Body of pancreas (tissue), 4 donors: Measurements from ENCODE around the gene SLC4A4. TPM values are rescaled to one million over a fixed set of nuclear protein-coding genes. Genes with fewer than 3 reads are reported as not detected.
A peak's percentile ranks its signal among the peaks of the same experiment; 100 is the strongest.

Source experiments
- ATAC-seq: fragments of 150-250 bp; one replicate; pipeline ENCODE4 v1.9.1; 2016
- DNase-seq, 4 donors: peaks; one replicate each; pipeline ENCODE4 v3.0.0-alpha.2; 2019
- H3K27ac ChIP-seq, 4 donors: fragments of 200-600 bp; sonication (generic); 1 replicate in 3 of 4; 2 replicates in 1 of 4; pipeline versions ENCODE4 v1.5.1 to v1.6.1; 2016 to 2019; ENCODE audit warnings: mild to moderate bottlenecking in 1 of 4, mixed read lengths in 1 of 4, moderate library complexity in 1 of 4
- H3K27me3 ChIP-seq, 2 donors: fragments of 200-600 bp; sonication (generic); one replicate each; pipeline ENCODE4 v1.6.0; 2016; ENCODE audit warnings: mild to moderate bottlenecking in 1 of 2
- H3K36me3 ChIP-seq, 2 donors: fragments of 200-600 bp; sonication (generic); replicated peaks in 1 of 2; 2 replicates each; pipeline ENCODE4 v1.5.1; 2016; ENCODE audit warnings: low read depth in 2 of 2; ENCODE audit not compliant: insufficient read depth in 1 of 2
- H3K4me1 ChIP-seq: fragments of 200-600 bp; sonication (generic); one replicate; pipeline ENCODE4 v1.6.0; 2016
- H3K4me3 ChIP-seq, 2 donors: fragments of 200-600 bp; sonication (generic); 1 replicate in 1 of 2; 2 replicates in 1 of 2; pipeline ENCODE4 v1.5.1; 2016 to 2019
- H3K9me3 ChIP-seq, 3 donors: fragments of 200-600 bp; sonication (generic); 1 replicate in 2 of 3; 2 replicates in 1 of 3; pipeline ENCODE4 v1.5.1; 2016
- CTCF ChIP-seq, 7 experiments: fragments of 450-650 bp in 4 of 7; fragments of 200-600 bp in 3 of 7; sonication (generic) in 3 of 7; IDR thresholded peaks; one replicate each; pipeline ENCODE4 v1.5.1; 2016 to 2019; ENCODE audit warnings: antibody characterized with exemption in 7 of 7
- POLR2A ChIP-seq, 3 donors: fragments of 450-650 bp; IDR thresholded peaks; one replicate each; pipeline ENCODE4 v1.6.1; 2016; ENCODE audit warnings: antibody characterized with exemption in 3 of 3, mild to moderate bottlenecking in 2 of 3
- WGBS, 2 donors: methylation state at CpG; one replicate each; pipeline ENCODE4 v1.1.5; 2017; 5-methylcytosine and 5-hydroxymethylcytosine counted together
- intact Hi-C: fragments of 100-400 bp; cut with DNase I; formaldehyde crosslinking; loops from one replicate; pipeline ENCODE4 v1.15.1; 2023
- total RNA-seq, 2 donors: library from RNA; depleted of rRNA; stranded (reverse); fragments of >200 nt; gene quantifications; one replicate each; pipeline ENCODE4 v1.1.0, GENCODE V29; 2016

Gene SLC4A4
- total RNA-seq, 2 donors from 2014 or later: 334 to 402 TPM

- TF ChIP-seq CTCF (IDR thresholded peaks at IDR 0.05) (no peak), POLR2A (IDR thresholded peaks at IDR 0.05) (no peak)
- Histone ChIP-seq H3K27me3 (no peaks in the 10 kb centered on the region), H3K9me3 (no peaks in the 10 kb centered on the region), H3K36me3 (no peaks in the 10 kb centered on the region), H3K4me3 (no peak overlapping the region), H3K4me1 (peaks cover 7% of the 10 kb centered on the region), H3K27ac (peak overlapping the region in 1 of 4 donors; percentile 6)
- intact Hi-C loops: no loop called here
- DNase-seq (no peak), ATAC-seq (no peak)
- 79 to 88% methylated on average over 4 of the region's 4 CpGs for WGBS, 2 donors
Observed at GRCh38 chr4:71377561-71377960, 38.7 kb downstream of the SLC4A4 start.

- Histone ChIP-seq H3K36me3 (no peaks in the 10 kb centered on the region), H3K27ac (no peak overlapping the region), H3K9me3 (no peaks in the 10 kb centered on the region), H3K4me3 (no peak overlapping the region), H3K4me1 (peaks cover 10% of the 10 kb centered on the region), H3K27me3 (no peaks in the 10 kb centered on the region)
- ATAC-seq (no peak), DNase-seq (no peak)
- no peak for TF ChIP-seq CTCF (IDR thresholded peaks at IDR 0.05)
- no peak for TF ChIP-seq POLR2A (IDR thresholded peaks at IDR 0.05)
- intact Hi-C loops: no loop called here
- 76 to 77% methylated on average over 5 of the region's 5 CpGs for WGBS, 2 donors
Observed at GRCh38 chr4:71379126-71379525, 40.3 kb downstream of the SLC4A4 start.

- ATAC-seq (no peak), DNase-seq (no peak)
- Histone ChIP-seq H3K36me3 (no peaks in the 10 kb centered on the region), H3K27ac (no peak overlapping the region), H3K4me1 (peaks cover 10% of the 10 kb centered on the region), H3K27me3 (no peaks in the 10 kb centered on the region), H3K4me3 (no peak overlapping the region), H3K9me3 (no peaks in the 10 kb centered on the region)
- 62 to 74% methylated on average over 3 of the region's 3 CpGs for WGBS, 2 donors
- intact Hi-C loops: no loop called here
- TF ChIP-seq POLR2A (IDR thresholded peaks at IDR 0.05): no peak
- TF ChIP-seq CTCF (IDR thresholded peaks at IDR 0.05): no peak
Observed at GRCh38 chr4:71380788-71381187, 42.0 kb downstream of the SLC4A4 start.

- Histone ChIP-seq H3K36me3 (no peaks in the 10 kb centered on the region), H3K9me3 (no peaks in the 10 kb centered on the region), H3K27me3 (no peaks in the 10 kb centered on the region), H3K27ac (no peak overlapping the region), H3K4me1 (peaks cover 10% of the 10 kb centered on the region), H3K4me3 (no peak overlapping the region)
- WGBS, 2 donors: 73 to 77% methylated on average over 3 of the region's 3 CpGs
- intact Hi-C loops: no loop called here
- ATAC-seq: no peak
- TF ChIP-seq POLR2A (IDR thresholded peaks at IDR 0.05): no peak
- TF ChIP-seq CTCF (IDR thresholded peaks at IDR 0.05): no peak
- DNase-seq: no peak
Observed at GRCh38 chr4:71382125-71382899, 43.5 kb downstream of the SLC4A4 start.
